HFF-Myc (cell line): Measurements from ENCODE around the gene PHF21B.

Experiments
- DNase-seq: peaks from one replicate; pipeline ENCODE4 v3.0.0-alpha.2; 2011; ENCODE audit warnings: low read depth; ENCODE audit errors: extremely low read depth
- H3K4me3 ChIP-seq: replicated peaks from 2 replicates; pipeline ENCODE4 v1.5.1; 2011; ENCODE audit warnings: low read depth, mild to moderate bottlenecking, control low read depth, low read length
- TF ChIP-seq, protein P1 (sequence below): IDR thresholded peaks from 2 replicates; pipeline ENCODE4 v1.5.1; 2012; ENCODE audit warnings: mild to moderate bottlenecking, low read depth, low read length, control low read depth; ENCODE audit errors: missing control alignments

PHF21B gene

DNA sequence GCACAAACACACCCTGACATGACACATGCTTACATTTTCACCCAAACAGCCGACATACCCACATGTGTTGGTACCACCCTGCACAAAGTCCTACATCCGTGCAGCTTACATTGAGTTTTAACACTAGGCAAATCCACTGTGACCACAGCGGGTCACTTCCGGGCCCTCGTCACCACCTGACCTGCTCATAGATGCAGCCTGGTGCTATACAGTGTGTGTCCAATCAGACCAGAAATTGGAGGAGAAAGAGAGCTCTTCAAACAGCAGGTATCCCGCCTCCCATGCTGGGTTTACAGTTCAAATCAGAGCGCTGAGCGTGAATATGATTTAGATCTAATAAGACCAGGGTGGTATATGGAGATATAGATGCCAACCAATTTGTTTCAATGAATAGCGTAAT, 35.4 kb downstream of the PHF21B start:
- DNase-seq, result no peak
- H3K4me3 ChIP-seq, result no peak overlapping the region
- TF ChIP-seq, protein P1, sequence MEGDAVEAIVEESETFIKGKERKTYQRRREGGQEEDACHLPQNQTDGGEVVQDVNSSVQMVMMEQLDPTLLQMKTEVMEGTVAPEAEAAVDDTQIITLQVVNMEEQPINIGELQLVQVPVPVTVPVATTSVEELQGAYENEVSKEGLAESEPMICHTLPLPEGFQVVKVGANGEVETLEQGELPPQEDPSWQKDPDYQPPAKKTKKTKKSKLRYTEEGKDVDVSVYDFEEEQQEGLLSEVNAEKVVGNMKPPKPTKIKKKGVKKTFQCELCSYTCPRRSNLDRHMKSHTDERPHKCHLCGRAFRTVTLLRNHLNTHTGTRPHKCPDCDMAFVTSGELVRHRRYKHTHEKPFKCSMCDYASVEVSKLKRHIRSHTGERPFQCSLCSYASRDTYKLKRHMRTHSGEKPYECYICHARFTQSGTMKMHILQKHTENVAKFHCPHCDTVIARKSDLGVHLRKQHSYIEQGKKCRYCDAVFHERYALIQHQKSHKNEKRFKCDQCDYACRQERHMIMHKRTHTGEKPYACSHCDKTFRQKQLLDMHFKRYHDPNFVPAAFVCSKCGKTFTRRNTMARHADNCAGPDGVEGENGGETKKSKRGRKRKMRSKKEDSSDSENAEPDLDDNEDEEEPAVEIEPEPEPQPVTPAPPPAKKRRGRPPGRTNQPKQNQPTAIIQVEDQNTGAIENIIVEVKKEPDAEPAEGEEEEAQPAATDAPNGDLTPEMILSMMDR, result no peak

DNA sequence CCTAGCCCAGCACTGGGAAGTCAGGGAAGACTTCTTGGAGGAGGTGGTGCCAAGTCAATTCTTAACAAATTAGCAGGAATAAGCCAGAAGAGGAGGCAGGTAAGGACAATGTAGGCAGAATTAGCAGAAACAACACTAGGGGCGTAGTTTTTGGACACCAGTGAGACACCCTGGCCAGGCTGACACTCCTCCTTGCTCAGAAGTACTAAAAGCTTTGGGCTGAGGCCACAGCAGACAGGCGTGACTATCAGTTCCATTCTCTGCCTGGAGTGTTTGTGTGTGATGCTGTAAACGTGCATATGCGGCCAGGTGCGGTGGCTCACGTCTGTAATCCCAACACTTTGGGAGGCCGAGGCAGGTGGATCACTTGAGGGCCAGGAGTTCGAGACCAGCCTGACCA, 36.0 kb downstream of the PHF21B start:
- no peak for DNase-seq
- TF ChIP-seq, protein P1, result no peak
- H3K4me3 ChIP-seq, result no peak overlapping the region

DNA sequence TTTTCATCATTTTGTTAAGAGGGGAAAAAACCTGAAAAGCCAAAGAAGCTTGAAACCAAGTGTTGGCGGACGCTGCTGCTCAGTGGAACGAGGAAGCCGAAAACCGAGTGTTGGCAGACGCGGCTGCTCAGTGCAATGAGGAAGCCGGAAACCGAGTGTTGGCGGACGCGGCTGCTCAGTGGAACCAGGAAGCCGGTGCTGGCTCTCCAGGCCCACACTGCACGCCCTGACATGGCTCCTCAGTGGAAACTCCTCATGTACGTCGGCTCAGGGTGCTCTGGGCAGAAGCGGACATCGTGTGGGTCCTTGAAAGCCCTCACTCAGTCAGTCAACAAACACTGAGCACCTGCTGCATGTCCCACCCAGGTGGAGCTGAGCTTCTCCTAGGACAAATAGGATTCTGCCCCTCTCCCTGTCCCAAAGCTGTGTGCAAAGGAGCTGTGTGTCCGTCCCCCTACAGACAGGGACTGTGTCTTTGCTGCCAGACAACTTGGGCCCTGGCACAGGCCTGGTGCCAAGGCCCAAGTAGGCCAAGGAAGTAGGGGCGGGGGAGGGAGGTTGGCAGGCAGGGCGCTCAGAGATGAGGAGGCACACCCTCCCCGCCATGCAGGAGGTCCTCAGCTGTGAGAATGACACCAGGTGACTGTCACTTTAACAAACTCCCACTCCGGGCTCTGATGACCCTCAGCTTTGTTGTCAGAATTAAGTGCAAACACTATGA, 37.3 kb downstream of the PHF21B start:
- no peak for DNase-seq
- H3K4me3 ChIP-seq, result no peak overlapping the region
- TF ChIP-seq, protein P1, result no peak

DNA sequence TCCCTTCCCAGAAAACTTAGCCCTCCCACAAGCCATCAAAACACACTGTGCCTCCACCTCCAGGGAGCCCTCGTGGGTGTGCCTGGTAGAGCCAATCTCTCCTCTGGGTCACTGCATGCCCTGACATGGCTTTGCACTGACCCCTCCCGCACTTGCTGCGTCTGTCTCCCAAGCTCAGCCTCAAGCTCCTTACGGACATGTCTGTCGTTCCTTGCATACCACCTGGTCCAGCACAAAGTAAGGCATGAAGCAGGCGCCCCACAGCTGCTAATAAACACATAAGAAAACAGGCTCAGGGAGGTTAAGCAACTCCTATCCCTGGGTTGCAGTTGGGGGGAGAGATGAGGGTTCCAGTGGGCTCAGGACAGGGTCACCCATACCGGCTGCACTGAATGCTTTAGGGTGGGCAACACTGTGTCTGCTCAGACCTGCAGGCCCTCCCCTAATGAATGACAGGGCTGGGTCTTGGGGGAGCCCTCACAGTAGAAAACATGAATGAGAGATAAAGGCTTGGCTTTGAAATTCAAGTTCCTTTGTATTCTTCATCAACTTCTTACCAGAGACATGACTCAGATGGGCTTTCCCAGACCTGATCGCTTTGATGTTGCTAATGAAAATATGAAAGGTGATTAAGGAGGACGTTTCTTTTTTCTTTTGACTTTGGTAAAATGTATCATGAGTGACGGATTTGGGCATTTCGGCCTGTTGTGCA, 38.0 kb downstream of the PHF21B start:
- TF ChIP-seq, protein P1, result no peak
- no peak for DNase-seq
- H3K4me3 ChIP-seq, result no peak overlapping the region

DNA sequence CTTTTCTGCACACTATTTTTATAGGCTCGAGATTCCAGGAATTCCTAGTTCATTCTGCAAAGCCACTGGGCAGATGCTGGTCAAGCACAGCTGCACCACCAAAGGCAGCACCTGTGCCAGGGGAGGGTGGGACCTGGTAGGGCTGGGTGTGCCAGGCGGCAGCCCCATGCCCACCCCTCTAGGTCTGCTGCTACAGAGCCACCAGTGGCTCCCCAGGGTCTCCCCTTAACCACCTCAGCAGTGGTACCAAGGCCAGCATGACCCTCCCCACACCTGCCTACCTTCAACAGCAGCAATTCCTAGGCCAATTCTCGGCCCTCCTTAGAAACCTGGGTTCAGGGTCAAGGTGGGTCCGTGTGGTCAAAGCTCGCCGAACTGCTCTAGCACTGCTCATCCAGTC, 39.5 kb downstream of the PHF21B start:
- no peak overlapping the region for H3K4me3 ChIP-seq
- no peak for DNase-seq
- TF ChIP-seq, protein P1, result no peak

DNA sequence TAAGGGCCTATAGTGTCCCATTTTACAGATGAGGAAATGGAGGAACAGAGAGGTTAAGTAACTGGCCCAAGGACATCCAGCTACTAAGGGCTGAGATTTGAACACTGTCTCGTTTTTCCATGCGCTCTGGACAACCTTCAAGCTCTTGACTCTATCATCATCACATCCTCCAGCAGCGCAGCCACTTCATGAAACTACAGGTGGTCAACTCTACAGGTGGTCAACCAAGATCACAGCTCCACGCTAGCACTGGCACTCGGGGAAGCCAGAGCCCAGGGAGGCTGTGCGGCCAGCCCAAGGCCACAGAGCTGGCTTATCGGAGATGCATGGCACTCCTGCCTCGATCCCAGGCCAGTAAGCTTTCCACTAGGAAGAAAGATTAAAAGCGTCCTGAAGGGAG, 40.0 kb downstream of the PHF21B start:
- TF ChIP-seq, protein P1, result no peak
- DNase-seq, result no peak
- no peak overlapping the region for H3K4me3 ChIP-seq
